CD4-positive, alpha-beta T cell (primary cell): ENCODE results near the gene NFX1. TPM values are rescaled to one million over a fixed set of nuclear protein-coding genes. Genes with fewer than 3 reads are reported as not detected.

Experiments
- ATAC-seq: fragments of 200-7000 bp; cut with Tn5 transposase; one replicate; pipeline ENCODE4 v1.10.0; 2022; ENCODE audit warnings: mild to moderate bottlenecking; ENCODE audit not compliant: poor library complexity
- CTCF ChIA-PET: fragments of 350-600 bp; sonication (Branson Sonifier 250); formaldehyde crosslinking; loops from one replicate; lab custom pipeline; 2021; ENCODE audit warnings: antibody characterized with exemption, inconsistent platforms; lab: Charles Lee
- POLR2A ChIA-PET: fragments of 350-600 bp; sonication (Branson Sonifier 250); formaldehyde crosslinking; loops from one replicate; lab custom pipeline; 2021; ENCODE audit warnings: antibody characterized with exemption, inconsistent platforms; lab: Charles Lee
- DNase-seq, 14 experiments: peaks; one replicate each; pipeline ENCODE4 v3.0.0-alpha.2; 2013 to 2020; ENCODE audit warnings: mixed read lengths in 2 of 14
- H3K27ac ChIP-seq, 2 donors: one replicate each; pipeline versions ENCODE4 v1.5.1 to v1.7.0; 2013; ENCODE audit warnings: low read length in 2 of 2, low read depth in 1 of 2, mild to moderate bottlenecking in 1 of 2
- H3K27me3 ChIP-seq, 2 experiments: 1 replicate in 1 of 2; 2 replicates in 1 of 2; pipeline versions ENCODE4 v1.6.1 to v1.7.0; 2013; ENCODE audit warnings: low read length in 2 of 2, control low read depth in 1 of 2, mild to moderate bottlenecking in 1 of 2, moderate library complexity in 1 of 2; ENCODE audit not compliant: insufficient read depth in 2 of 2, control insufficient read depth in 1 of 2
- H3K36me3 ChIP-seq: one replicate; pipeline ENCODE4 v1.6.1; 2013; ENCODE audit warnings: low read length, control low read depth; ENCODE audit not compliant: insufficient read depth
- H3K4me1 ChIP-seq: one replicate; pipeline ENCODE4 v1.6.1; 2013; ENCODE audit warnings: low read length, control low read depth; ENCODE audit not compliant: insufficient read depth
- H3K4me3 ChIP-seq: one replicate; pipeline ENCODE4 v1.5.1; 2013; ENCODE audit warnings: mild to moderate bottlenecking, low read length, moderate library complexity
- H3K9me3 ChIP-seq, 2 experiments: 1 replicate in 1 of 2; 2 replicates in 1 of 2; pipeline versions ENCODE4 v1.6.1 to v1.7.0; 2013; ENCODE audit warnings: low read length in 2 of 2, mild to moderate bottlenecking in 2 of 2, control low read depth in 1 of 2, moderate library complexity in 1 of 2; ENCODE audit not compliant: control insufficient read depth in 1 of 2, insufficient read depth in 1 of 2
- H3K27ac Mint-ChIP-seq: one replicate; pipeline ENCODE4 v1.8.0; 2020; ENCODE audit warnings: mixed read lengths
- H3K27me3 Mint-ChIP-seq: one replicate; pipeline ENCODE4 v1.8.0; 2021; ENCODE audit warnings: mixed read lengths
- H3K36me3 Mint-ChIP-seq: one replicate; pipeline ENCODE4 v1.8.0; 2021; ENCODE audit warnings: low read depth, mixed read lengths
- H3K4me1 Mint-ChIP-seq: one replicate; pipeline ENCODE4 v1.8.0; 2021; ENCODE audit warnings: low read depth, mixed read lengths
- H3K4me3 Mint-ChIP-seq: one replicate; pipeline ENCODE4 v1.8.0; 2020; ENCODE audit warnings: mild to moderate bottlenecking, mixed read lengths
- H3K9me3 Mint-ChIP-seq: one replicate; pipeline ENCODE4 v1.8.0; 2020; ENCODE audit warnings: mixed read lengths
- CTCF ChIP-seq: fragments of 200-600 bp; IDR thresholded peaks from one replicate; pipeline ENCODE4 v1.8.0; 2022; ENCODE audit warnings: antibody characterized with exemption, mild to moderate bottlenecking
- intact Hi-C, 2 experiments: fragments of 100-400 bp; cut with DNase I in 1 of 2; cut with micrococcal nuclease in 1 of 2; formaldehyde crosslinking; loops; one replicate each; pipeline versions ENCODE4 v1.15.1 to v1.9.0; 2023 to 2025; cut with DNase I, micrococcal nuclease
- total RNA-seq, 174 experiments: library from RNA in 2 of 174; stranded (reverse) in 2 of 174; gene quantifications; one replicate each; pipeline ENCODE4 v1.2.3 and lab custom pipeline; 2021 to 2026

Gene NFX1
- total RNA-seq, 2 experiments from 2014 or later = 33.1 to 34.1 TPM

- peaks cover 66% of the 10 kb centered on the region for H3K36me3 Mint-ChIP-seq
- DNase-seq = no peak
- no peak for TF ChIP-seq CTCF
- Histone ChIP-seq H3K9me3 (no peaks in the 10 kb centered on the region), H3K36me3 (peaks cover 98% of the 10 kb centered on the region), H3K27me3 (no peaks in the 10 kb centered on the region), H3K27ac (no peak overlapping the region), H3K4me3 (no peak overlapping the region), H3K4me1 (no peaks in the 10 kb centered on the region)
- no peaks in the 10 kb centered on the region for H3K9me3 Mint-ChIP-seq
- ChIA-PET CTCF (no interaction called here), POLR2A (interaction anchor here (0.6 to 1.1 kb wide), 2 partner anchors 16 to 20 kb away, joined by 3 read pairs; partner anchors contain the start of gene NFX1)
- H3K4me1 Mint-ChIP-seq = no peaks in the 10 kb centered on the region
- intact Hi-C loops = no loop called here
- ATAC-seq = no peak
- H3K27ac Mint-ChIP-seq = no peak overlapping the region
- H3K4me3 Mint-ChIP-seq = no peak overlapping the region
- no peaks in the 10 kb centered on the region for H3K27me3 Mint-ChIP-seq
These were observed 19.6 kb downstream of the NFX1 start for GRCh38 chr9:33309903-33310302.

- Mint-ChIP-seq H3K27ac (no peak overlapping the region), H3K9me3 (no peaks in the 10 kb centered on the region), H3K4me3 (no peak overlapping the region), H3K36me3 (peaks cover 75% of the 10 kb centered on the region), H3K4me1 (no peaks in the 10 kb centered on the region), H3K27me3 (no peaks in the 10 kb centered on the region)
- Histone ChIP-seq H3K4me1 (no peaks in the 10 kb centered on the region), H3K27me3 (no peaks in the 10 kb centered on the region), H3K36me3 (peaks cover 98% of the 10 kb centered on the region), H3K9me3 (no peaks in the 10 kb centered on the region), H3K4me3 (no peak overlapping the region), H3K27ac (no peak overlapping the region)
- ChIA-PET POLR2A (no interaction called here), CTCF (no interaction called here)
- ATAC-seq (no peak), DNase-seq (no peak)
- intact Hi-C loops = no loop called here
- TF ChIP-seq CTCF = no peak
These were observed 20.4 kb downstream of the NFX1 start for GRCh38 chr9:33310748-33311147.

GRCh38 chr9:33311953-33312352, 21.6 kb downstream of the NFX1 start:
- Mint-ChIP-seq H3K27ac (no peak overlapping the region), H3K9me3 (no peaks in the 10 kb centered on the region), H3K36me3 (peaks cover 86% of the 10 kb centered on the region), H3K4me3 (no peak overlapping the region), H3K4me1 (no peaks in the 10 kb centered on the region), H3K27me3 (no peaks in the 10 kb centered on the region)
- ATAC-seq = no peak
- intact Hi-C loops = no loop called here
- no peak for DNase-seq
- TF ChIP-seq CTCF = no peak
- H3K4me1 ChIP-seq = no peaks in the 10 kb centered on the region
- H3K9me3 ChIP-seq = no peaks in the 10 kb centered on the region
- no peaks in the 10 kb centered on the region for H3K27me3 ChIP-seq
- peaks cover 94% of the 10 kb centered on the region for H3K36me3 ChIP-seq
- POLR2A ChIA-PET = interaction anchor here (1.0 kb wide), 1 partner anchor 21 kb away, joined by 3 read pairs; the partner anchor contains the start of gene NFX1
- CTCF ChIA-PET = interaction anchor here (1.9 kb wide), 1 partner anchor 25 kb away, joined by 6 read pairs; no protein-coding TSS in a partner anchor
- H3K27ac ChIP-seq = no peak overlapping the region
- H3K4me3 ChIP-seq = no peak overlapping the region
